GM21528 (cell line): Measurements from ENCODE around the gene ZNF541.

Experiments
- ATAC-seq: cut with Tn5 transposase; IDR thresholded peaks from one replicate; pipeline ENCODE4 v1.9.1; 2021; ENCODE audit warnings: mild to moderate bottlenecking, moderate library complexity; ENCODE audit not compliant: unreplicated experiment, low FRiP score

The ZNF541 gene

DNA sequence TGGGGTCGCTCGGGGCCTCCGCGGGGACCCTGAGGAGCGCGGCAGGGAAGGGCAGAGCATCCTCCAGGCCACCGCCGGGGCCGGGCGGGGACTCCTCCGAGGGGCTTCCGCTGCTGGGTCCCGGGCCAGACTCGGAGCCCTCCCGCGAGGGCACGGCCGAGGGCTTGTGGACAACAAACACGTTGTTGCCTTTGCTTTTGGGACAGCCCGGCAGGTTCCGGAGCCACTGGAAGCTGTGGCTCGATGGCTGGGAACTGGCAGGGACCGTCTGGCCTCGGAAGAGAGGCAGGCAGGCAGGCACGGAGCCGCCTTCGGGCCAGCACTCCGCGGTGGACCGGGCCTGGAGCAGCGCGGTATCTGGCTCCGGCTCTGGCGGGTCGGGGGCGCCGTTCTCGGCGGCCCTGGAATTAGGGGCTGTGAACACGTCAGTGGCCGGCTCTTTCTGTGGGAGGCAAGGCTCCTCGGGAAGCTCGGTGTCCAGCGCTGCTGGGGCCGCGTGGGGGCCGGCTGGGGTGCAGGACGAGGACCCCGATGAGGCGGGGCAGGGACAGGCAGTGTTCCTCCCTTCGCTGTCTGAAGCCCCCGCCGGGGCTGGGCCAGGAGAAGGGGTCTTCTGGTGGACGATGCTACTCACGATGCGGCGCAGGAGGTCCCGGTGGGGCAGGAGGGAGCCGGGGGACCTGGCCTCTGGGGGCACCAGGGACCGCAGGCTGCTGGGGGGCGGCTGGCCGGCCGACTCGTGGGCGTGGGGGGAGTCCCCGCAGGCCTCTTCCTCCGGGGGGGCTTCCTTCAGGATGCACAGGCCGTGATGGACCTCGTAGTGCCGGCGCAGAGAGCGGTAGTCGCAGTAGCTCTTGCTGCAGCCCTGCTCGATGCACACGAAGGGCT lies 27.6 kb downstream of the ZNF541 start:
- no peak for ATAC-seq

DNA sequence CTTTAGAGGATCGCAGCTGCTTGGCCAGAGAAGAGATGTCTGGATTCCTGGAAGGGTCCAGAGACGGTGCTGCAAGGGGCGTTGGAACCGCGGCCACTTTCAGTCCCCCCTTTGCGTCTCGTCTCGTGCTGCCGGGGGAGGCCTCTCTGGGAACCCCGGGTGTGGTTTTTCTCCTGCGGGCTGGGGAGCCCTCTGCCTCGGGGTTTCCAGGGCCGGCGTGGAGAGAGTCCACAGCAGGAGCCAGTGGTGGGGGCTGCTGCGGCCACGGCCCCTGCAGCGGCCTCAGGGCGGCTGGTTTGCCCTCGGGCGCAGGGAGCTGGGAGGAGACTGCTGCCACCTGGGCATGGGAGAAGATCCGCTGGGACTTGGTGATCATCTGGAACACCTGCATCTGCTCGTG lies 28.5 kb downstream of the ZNF541 start:
- ATAC-seq, result no peak

DNA sequence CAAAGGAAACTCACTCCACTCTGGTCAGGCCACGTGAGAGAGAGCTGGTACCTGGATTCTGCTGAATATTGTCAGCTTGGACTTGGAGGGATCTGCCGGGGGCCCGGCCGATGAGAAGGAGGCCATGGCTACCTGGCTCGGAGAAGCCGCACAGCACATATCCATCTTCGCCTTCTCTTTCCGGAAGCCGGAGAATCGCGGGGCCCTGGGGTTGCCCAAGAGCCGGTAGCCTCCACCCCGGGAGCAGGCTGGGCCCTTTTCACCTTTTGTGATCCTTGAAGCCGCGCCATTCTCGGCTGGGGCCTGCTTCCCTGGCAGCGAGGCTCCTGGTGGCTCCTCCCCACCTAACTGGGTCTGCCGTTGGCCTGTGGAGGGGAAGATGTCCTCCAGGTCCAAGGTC lies 28.9 kb downstream of the ZNF541 start:
- no peak for ATAC-seq

DNA sequence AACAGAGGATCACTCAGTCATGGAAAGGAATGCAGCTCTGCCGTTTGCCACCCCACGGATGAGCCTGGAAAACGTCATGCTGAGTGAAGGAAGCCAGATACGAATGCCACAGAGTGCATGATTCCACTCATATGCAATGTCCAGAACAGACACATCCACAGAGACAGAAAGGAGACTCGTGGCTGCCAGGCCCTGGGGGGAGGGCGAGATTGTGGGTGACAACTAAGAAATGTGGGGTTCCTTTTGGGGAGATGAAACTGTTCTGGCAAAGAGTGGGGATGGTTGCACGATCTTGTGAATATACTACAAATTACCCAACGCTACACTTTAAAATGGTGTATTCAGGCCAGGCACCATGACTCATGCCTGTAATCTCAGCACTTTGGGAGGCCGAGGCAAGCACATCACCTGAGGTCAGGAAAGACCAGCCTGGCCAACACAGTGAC lies 30.9 kb downstream of the ZNF541 start:
- no peak for ATAC-seq

DNA sequence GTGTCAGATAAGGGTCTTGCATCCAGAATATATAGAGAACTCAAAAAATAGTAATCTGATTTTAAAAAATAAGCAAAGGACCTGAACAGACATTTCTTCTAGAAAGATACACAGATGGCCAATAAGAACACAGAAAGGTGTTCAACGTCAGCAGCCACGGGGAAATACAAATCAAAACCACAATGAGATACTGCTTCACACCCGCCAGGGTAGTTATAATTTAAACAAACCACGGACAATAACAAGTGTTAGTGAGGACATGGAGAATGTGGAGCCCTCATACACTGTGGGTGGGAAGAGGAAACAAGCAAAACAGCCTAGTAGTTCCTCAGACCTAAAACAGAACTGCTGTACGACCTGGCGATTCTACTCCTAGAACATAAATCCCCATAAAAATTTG lies 31.4 kb downstream of the ZNF541 start:
- no peak for ATAC-seq

DNA sequence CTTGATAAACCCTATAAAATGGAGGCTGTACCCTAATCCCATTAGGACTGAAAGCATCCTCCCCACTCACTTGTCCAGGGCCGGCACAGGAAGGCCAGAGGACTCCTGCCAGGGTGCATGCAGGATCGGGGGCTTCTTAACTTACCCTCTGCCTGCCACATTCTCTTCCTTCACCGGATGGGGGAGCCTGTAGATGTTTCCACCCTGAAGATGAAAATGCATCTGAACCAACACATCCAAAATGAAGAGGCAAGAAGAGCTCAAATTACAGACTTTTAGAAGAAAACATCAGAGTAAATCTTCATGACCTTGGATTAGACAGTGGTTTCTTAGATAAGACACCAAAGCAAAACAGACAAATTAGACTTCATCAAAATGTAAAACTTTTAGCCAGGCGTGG lies 32.2 kb downstream of the ZNF541 start:
- ATAC-seq, result no peak

DNA sequence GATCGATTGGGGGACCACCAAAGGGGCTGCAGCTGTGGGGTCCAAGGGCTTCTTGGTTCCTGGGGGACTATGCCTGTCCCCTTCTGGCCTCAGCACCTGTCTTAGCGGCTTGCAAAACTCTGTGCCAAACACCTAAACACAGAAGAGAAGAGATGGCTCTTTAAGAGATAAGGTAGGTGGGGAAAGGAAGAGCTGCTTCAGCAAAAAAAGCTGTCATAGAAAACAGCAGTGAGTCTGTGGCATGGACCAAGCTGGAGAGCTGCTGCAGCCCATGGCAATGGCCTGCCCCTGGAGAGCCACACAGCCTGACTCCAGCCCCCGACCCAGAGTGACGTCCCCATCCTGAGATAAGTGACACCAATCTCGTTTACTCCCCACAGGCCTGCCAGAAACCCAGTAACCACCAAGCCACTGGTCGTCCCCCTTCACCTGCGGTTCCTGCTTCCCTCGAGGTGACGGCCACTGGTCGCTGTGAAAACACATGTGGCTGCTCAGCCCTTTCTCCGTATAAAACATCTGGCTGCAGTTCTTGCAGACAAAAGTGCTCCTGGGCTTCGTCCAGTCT lies 33.1 kb downstream of the ZNF541 start:
- ATAC-seq, result no peak

DNA sequence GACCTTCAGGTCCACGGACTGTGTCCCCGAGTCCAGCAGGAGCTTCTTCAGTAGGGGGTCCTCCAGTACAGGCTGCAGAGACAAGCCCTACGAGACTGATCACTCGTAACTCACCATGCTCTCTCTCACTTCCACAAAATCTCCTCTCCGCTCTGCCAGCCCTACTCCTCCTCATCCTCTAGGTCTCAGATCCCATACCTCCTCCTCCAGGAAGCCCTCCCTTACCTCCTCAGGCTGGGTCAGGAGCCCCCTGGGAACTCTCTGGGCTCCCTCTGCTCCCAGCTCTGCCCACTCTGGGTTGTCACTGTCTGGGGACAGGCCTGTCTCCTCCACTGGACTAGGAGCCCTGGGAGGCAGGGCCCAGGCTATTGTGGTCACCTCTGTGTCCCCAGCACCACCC lies 34.1 kb downstream of the ZNF541 start:
- ATAC-seq, result no peak

DNA sequence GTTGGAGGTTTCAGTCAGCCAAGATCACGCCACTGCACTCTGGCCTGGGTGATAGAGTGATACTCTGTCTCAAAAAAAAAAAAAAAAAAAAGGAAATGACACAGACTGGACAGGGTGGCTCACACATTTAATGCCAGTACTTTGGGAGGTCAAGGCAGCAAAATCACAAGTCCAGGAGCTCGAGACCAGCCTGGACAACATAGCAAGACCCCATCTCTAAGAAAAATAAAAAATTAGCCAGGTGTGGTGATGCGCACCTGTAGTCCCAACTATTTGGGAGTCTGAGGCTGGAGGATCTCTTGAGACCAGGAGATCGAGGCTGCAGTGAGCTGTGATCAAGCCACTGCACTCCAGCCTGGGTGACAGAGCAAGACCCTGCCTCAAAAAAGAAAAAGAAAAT lies 35.5 kb downstream of the ZNF541 start:
- no peak for ATAC-seq

DNA sequence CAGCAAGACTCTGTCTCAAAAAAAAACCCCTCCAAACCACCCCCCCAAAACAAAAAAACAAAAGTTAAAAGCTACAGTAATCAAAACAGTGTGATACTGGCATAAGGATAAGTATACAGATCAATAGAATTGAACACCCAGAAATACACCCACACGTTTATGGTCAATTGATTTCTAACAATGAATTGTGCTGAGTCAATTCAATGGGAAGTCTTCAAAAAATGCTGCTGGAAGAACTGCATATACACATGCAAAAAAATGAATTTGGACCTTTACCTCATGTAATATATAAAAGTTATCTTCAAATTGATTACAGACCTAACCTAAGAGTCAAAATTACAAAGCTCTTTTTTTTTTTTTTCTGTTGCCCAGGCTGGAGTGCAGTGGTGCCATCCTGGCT lies 38.3 kb downstream of the ZNF541 start:
- ATAC-seq, result no peak

DNA sequence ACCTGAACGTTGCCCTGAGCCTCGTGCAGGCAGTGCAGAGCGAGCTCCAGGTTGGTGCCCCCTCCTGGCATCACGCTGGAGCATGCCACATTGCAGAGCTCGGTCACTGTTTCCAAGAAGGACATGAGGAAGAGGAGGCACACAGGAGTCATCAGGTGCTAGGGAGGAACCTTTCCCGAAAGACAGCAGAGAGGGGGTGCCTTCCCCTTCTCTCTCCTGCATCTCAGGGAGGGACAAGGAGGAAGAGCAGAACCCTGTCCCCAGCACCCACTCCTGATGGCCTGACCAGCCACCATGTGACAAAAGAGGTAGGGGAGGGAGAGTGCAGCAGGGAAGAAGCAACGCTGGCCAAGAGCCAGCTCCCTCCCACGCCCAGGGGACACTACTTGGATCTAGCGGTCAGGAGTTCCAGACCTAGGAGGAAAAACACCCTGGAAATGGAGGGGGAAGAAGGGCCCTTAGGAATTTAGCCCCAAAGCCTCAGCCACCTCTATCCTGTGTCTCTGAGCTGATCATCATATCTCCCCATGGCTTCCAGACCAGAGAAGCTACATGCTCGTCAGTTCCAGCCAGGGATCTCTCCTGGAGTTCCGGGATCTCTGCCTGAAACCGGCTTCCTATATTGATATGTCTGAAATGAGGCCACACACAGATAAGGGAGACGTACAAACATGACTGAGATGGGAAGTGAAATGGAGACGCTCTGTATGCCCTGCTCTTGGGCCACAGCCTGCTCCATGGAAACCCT lies 41.1 kb downstream of the ZNF541 start:
- ATAC-seq, result no peak

DNA sequence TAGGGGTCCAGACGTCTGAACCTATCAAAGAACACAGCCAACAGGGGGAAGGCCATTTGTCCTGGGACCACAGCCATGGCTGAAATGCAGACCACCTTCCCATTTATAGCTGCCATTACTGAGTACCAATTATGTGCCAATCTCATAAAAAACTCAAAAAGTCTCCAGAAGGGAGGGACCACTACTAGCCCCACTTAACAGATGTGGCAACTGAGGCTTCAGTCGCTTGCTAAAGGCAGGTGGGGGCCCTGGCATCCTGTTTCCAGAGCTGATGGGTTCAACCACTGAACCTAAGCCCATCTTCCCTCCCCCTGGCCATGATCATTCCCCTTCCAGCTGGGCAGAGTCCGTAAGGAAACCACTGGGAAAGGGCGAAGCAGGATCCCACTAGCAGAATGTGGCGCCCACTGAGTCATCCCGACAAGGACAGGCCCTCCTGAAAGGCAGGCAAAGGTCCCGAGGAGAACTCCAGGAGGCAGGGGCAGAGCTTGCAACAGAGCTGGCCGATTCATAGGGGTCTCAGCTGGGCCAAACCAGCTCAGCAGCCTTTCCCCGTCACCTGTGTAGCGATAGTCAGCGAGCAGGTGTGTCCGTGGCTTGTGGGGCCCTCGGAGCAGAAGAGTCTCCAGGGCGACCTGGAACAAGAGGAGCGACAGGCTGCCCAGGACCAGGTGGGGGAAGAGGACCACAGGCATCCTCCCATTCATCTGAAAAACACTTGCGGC lies 43.8 kb downstream of the ZNF541 start:
- no peak for ATAC-seq

DNA sequence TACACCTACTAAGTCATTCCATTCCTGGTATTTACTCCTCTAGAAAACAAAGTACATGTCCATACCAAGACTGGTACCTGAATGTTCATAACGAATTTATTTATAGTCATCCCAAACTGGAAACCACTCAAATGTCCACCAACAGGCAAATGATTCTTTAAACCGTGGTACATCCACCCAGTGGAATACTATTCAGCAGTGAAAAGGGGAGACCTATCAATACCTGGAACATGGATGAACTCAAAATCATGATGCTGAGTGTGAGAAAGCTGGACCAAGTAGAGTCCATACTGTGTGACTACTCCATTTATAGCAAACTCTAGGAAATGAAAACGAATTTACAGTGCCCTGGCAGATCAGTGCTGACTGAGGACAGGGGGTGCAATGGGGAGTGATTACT lies 46.1 kb downstream of the ZNF541 start:
- no peak for ATAC-seq

DNA sequence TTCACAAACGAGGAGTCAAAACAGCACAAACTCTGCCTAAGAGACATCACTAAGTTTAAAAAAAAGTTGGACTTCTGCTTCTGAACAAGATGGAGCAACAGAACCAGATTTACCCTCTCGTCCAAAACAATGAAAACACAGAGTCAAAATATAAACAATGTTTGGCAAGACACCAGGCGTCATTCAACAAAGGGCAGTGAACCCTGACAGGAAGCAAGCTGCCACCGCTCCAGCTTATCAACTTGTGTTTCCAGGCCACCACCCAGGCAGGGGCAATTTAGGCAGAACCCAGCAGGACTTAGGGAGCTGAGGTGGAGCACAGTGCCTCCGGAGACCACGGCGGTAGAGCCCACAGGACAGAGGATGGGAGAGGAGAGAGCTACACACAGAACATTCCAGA lies 49.5 kb downstream of the ZNF541 start:
- ATAC-seq, result no peak
